NCI-H128 (cell line): ENCODE measurements around the gene RAB36.

Experiments
- DNase-seq: peaks from one replicate; lab custom pipeline; 2025; ENCODE audit not compliant: unreplicated experiment; lab: John Stamatoyannopoulos, UW

Gene RAB36

DNA sequence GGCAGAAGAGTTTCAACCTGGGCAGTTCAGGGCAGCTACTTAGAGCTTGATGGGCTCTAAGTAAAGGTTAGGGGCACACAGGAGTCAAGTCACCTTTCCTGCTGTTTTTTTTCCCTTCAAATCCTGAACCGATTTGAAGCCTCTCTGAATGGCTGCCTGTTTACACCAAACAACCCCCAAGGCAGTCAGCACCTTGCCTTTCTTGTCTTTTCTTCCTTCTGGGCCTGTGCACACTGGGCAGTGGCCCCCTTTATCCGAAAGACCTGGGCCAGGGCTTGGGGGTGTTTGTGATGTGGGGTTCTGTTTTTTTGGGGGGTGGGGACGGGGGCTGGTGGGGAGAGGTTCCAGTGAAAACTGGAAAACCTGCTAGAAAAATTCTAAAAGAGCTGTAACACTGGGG lies 7.8 kb upstream of the RAB36 start:
- no peak for DNase-seq

DNA sequence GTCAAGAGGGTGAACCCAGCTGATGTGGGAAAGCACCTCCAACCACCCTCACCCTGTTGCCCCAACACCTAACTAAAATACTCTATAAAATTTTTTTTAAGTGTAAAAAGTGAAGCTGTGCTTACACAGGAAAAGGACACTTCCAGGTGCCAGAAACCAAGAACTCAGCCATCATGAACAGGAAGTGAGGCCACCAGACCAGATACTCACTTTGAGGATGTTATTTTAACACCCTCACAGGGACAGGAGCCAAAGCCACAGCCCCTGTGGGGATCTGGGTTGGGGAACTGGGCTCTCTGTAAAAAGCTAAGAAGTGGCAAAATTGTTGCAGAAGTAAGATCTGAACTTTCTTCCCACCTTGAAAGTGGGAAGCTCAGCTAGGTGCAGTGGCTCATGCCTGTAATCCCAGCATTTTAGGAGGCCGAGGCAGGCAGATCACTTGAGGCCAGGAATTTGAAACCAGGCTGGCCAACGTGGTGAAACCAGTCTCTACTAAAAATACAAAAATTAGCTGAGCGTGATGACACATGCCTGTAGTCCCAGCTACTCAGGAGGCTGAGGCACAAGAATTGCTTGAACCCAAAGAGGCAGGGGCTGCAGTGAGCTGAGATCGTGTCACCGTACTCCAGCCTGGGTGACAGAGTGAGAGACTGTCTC lies 7.2 kb upstream of the RAB36 start:
- DNase-seq: no peak

DNA sequence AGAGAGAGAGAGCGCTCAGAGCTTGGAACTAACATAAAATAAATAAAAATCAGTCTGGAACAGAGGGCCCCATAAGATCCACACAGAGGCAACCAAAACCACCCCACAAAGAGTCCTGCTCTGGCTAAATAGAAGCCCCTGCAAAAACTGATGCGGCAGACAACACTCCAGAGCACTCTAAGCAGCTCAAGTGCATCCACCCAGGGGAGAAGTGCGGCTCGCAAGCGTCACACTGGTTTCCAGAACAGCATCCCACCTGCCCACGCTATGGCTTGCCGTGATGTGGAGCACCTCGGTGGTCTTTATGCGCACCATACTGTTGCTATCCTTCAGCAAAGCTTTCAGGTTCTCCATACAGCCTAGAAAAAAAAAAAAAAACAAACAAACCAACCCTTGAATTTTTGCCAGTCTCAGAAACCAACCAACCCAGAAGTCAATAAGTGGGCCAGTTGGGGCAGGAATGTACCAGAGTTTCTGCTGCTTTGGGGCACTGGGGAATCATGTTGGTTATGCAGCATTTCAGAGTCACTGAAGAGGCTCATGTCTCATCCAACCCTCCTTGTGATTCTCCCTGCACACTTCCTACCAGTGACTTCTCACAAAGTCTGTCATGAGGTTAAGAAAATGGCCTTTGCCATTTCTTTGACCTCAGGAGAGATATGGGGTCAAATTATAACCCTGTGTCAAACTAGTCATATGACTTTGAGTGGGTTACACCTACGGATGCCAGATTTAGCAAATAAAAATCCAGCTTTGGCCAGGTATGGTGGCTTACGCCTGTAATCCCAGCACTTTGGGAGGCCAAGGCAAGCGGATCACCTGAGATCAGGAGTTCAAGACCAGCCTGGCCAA lies 6.5 kb upstream of the RAB36 start:
- no peak for DNase-seq

DNA sequence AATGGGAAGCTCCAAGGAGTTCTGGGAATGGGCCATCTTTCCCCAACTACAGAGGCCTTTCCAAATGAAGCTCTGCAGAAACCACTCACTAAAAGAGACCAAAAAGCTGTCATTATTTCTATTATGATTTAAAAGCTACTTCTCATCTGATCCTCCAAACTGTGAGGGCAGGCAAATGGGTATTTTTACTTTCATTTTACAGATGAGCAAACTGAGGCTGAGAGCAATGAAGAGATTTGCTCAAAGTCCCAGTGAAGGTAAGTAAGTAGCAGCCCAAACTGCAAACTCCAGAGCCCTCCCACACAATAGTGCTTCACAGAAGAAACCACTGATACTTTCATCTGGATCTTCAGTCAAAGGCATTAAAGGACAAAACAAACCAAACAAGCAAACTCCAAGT lies 4.9 kb upstream of the RAB36 start:
- no peak for DNase-seq

DNA sequence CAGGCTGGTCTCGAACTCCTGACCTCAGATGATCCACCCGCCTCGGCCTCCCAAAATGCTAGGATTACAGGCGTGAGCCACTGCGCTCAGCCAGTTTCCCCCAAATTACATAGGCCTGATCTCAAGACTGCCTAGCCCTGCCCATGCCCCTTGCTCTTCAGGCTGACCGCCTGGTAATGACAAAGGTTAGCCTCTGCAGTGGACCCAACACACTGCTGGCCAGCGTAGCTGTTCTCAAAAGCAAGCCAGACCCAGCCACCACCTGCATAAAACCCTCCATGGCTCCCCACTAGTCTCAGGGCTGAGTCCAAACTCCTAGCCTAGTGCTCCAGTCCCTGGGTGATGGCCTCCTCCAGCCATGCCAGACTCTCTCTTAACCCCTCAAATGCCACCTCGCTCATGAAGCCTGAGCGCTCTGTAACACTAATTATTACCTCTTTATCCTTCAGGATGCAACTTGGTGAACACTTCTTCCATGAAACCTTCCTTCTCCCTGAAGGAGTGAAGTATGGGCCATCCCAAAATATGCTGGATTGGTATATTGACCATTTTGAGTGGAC lies 2.7 kb upstream of the RAB36 start:
- DNase-seq: no peak

DNA sequence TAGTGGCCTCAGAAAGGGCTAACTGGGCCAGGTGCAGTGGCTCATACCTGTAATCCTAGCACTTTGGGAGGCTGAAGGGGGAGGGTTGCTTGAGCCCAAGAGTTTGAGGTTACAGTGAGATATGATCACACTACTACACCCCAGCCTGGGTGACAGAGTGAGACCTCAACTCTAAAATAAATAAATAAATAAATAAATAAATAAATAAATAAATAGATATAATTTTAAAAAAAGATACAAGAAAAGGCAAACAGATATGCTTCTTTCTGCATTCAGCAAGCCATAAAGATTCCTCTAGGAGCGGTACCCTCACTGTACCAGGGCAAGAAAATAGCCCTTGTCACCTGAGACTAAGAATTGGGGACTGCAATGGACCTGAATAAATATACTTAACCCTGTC lies 2.2 kb upstream of the RAB36 start:
- DNase-seq: no peak

DNA sequence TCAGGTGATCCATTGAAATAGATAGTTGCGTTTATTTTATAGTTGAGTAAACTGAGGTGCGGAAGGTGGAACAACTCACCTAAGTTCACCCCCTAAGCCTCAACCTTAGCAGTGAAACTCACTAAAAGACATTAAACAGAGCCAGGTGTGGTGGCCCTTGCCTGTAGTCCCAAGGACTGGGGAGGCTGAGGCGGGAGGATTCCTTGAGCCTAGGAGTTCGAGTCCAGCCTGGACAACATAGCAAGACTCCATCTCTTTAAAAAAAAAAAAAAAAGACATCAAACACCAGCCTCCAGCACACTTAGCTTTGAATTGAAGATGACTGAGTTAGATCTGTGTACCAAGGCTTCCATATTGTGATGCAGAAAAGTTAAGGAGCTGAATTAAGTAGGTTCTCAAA lies 845 bp upstream of the RAB36 start:
- DNase-seq: no peak

DNA sequence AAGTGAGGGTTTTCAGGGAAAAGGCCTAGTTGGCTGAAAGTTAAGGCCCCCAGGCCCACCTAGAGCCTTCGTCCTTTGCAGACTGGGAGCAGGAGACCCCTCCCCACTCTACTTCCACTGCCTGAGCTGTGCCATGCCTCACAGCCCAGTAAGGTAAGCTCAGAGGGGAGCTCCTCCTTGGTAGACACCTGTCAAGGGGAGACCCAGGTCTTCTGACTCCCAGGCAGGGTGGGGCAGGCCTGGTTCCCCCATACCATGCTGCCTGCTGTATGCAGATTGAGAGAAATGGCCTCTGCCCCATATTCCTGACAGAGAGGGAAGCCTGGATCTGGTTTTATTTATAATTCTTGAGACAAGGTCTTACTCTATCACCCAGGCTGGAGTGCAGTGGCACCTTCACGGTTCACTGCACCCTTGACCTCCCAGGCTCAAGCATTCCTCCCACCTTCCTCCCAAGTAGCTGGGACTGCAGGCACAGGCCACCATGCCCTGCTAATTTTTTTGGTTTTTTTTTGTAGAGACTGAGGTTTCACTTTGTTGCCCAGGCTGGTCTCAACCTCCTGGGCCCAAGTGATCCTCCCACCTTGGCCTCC lies 697 bp downstream of the RAB36 start:
- no peak for DNase-seq

DNA sequence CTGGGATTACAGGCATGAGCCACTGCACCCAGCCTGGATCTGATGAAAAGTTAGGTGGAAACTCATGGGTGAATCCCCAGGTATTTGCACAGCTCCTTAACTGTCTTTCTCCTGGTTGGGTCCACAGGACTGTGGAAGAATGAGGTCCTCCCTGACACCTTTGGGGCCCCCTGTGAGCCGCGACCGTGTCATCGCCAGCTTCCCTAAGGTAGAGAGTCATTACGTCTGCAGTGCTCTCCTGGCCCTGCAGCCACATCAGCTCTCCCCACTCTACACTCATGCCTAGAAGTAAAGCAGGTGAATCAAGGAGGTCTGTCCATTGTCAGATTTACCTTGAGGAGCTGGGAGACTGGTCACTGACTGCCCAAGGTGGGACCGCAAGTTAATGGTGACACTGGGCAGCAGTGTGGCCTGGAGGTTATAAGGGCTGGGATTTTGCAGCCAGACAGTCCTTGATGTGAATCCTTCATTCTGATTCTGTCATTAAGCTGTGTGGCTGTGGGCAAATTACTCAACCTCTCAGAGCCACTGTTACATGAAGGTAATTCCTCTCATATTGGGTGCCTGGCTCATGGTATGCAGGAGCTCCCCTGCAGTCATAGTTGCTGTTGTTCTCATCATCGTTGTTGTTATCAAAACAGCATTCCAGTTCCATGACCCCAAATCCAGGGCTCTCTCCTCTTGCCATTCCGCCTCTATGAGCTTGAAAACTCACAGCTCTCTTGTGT lies 1.4 kb downstream of the RAB36 start:
- DNase-seq: no peak

DNA sequence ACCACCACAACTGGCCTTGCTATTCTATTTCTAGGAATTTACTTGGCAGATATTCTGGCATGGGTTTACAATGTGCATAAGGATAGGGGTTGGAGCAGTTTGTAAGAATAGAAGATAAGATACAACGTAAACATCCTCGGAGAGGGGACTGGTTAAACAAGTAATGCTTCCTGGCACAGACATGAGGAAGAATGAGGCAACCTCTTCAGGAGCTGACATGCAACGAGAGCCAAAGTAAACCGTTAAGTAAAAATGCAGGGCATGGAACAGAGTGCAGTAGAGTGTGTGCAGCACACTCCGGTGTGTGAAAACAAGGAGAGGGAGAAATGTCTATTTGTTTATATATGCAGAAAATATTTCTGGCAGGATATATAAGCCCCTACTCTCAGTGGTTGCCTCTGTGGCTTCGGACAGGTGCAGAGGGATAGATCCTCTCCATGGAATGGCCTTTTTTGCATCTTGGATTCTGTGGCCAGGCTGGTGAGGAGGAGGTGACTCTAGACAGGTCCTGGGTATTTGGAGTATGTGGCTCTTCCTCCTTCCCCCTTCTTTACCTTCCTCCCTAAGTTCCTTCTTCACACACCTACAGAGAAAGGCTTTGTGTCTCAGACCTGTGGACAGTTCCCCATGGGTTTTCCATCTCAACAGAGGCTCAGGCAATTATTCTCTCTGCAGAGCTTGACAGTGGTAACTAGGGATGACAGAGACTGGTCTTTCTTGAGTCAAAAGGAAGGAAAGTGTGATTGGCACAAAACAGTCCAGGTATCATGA lies 2.5 kb downstream of the RAB36 start:
- DNase-seq: no peak

DNA sequence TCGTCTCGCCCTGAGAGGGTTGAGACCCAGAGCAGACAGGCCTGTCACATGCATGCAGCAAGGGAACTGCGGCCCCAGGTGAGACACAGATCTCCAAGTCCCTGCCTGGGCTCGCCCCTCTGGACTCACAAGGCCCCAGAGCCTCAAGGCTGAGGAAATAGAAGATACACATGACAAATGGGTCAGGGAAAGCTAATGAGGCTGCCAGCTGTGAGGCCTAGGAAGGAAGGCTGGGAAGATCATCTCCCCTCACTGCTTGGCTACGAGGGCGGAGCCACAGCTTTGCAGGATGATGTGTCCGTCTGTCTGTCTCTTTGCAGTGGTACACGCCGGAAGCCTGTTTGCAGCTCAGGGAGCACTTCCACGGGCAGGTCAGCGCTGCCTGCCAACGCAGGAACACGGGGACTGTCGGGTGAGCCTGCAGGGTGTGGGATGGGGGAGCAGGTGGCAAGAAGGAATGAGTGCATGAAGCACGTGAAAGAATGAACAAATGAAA lies 4.5 kb downstream of the RAB36 start:
- no peak for DNase-seq

DNA sequence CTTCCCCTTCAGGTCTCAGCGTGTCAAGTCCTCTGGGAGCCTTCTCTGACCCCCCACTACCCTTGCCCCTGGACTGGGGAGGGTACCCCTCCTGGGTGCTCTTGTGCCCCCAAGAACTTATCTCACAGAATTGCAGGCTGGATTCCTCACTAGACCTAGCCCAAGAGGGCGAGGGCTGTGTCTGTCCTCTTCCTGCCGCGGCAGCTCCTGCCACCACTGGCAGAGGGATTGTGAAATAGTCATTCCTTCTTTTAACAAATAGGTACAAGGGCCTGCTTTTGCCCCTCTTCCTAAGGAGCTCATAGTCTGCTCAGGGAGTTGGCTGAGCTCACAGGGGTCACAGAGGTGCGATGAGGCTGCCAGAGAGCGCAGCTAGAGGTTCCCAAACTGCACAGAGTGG lies 5.5 kb downstream of the RAB36 start:
- no peak for DNase-seq

DNA sequence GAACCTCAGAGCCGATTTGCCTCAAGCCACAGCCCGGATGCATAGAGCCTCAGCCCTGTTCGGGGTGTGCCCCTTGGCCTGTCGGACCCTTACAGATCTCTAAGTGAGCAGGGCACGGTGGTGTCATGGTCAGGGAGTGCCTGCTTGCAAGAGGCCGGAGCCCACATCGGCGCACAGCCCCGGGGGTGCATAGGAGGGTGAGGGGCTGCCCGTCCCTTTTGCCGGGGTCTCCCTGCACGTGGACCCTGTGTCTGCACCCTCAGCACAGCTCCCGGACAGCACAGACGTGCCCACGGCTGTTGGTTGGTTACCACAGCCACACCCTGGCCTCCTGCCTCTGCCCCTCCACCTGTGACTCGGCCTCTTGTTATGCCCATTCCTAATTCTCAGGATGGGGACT lies 6.5 kb downstream of the RAB36 start:
- DNase-seq: no peak

DNA sequence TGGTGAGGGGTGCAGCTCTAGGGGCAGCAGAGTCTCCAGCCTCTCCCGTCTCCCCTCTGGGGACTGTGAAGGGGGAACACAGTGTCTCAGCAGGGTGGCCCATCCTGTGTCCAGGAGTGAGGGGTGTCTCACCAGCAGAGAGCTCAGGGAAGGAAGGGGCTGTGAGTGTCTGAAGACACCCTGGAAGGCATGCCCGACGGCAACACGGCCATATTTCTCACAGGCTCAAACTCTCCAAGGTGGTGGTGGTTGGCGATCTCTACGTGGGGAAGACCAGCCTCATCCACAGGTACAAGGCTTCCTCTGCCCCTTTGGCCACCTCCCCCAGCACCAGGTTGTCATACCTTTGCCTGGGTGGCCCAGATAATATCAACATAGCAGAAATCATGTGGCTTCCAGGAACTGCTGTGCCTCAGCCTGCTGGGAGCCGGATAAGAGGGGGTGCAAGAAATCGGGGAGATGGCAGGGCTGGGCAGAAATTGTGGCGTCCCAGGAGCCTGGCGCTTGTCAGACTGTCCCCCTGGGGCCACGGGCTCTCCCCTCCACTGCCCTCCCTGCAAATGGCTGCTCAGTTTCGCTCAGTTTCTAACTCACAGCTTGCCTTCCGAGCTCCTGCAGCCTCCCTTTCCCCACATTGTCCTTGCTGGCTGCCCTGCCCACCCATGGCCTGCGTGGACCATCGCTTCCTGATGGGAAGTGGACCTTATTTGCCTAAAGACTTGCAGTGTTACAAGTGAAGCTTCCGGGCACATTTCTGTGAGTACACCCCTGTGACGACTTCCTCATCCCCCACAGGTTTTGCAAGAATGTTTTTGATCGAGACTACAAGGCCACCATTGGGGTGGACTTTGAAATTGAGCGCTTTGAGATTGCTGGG lies 7.2 kb downstream of the RAB36 start:
- no peak for DNase-seq

DNA sequence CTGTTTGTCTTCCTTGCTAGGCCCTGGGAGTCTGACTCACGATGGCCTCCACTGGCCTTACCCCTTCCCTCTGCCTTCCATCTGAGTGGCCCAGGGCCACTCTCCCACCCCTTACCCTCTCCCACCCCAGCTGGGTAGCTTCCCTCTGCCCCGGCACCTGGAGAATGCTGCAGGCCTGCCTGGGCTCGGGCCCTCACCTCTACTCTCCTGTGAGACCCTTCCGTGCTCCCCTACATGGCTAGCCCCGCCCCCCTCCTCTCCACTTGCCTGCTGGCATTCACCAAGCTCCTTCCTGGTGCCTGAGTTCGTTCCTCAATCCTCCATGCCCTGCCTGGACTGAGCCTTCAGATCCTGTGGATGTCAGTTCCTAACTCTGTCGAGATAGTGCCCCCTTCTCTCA lies 8.7 kb downstream of the RAB36 start:
- DNase-seq: no peak

DNA sequence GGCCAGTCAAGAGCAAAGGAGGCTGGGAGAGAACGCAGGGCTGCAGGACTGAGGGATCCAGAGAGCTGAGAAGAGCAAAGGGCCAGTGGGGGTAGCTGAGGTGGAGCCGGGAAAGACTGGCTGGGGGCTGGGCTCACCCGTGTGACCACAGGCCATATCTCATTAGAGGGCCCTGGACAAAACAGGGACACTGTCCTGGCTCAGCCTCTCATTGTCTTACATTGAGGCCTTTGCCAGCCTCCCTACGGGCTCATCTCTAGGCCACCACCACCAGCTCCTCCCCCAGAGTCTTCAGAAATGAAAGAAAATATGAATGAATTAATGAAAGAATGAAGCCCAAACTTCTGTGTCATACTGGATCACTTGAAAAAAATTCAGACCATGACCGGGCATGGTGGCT lies 9.2 kb downstream of the RAB36 start:
- no peak for DNase-seq

DNA sequence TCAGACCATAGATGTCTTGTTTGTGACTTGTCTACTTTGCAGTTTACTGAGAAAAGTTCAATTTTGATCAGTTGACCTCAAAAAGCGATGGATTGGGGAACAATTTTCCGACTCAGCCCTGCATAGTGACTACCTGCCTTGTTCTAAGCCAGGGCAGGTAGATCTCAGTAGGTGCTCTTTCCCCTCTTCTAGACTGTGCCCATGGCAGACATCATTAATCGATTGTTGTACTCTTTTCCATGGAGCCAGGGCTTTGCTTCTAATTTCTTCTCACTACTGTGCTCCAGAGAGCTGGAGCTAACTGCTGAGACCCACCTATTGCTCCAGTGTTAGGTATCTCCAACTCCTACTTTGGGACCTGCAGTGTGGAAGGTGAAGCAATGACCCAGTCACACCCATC lies 9.9 kb downstream of the RAB36 start:
- DNase-seq: no peak

DNA sequence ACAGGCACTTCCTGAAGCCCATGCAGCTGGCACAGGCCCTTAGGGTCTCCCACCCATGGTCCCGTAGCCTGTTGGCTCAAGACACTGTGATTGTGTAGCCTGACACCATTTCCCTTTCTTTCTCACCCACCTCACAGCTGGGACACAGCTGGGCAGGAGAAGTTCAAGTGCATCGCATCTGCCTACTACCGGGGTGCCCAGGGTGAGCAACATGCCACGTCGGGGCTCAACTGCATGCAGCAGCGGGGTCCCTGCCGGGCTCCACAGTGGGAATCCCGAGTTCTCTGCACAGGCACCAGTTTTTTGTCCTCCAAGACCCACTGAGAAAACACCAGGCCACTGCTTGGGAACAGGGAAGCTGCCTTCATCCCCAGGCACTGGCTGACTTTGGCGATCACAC lies 10.6 kb downstream of the RAB36 start:
- no peak for DNase-seq

DNA sequence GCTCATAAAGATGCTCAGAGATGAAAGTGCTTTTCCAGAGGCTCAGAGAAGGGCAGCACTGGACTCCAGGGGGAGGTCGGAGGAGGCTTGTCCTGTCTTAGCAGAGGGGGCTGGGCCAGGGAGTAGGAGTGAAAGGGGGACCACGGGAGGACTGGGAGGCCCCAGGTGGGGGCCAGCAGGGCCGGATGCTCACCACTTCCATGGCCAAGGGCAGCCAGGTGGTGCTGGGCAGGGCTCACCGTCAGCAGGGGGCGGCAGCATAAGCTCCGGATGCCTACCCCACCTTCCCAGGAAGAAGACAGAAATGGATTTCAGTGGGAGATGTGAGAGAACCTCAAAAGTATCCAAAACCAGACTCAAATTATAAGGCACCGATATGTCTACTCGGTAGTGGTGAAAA lies 11.0 kb downstream of the RAB36 start:
- no peak for DNase-seq
